Activated CD8-positive, alpha-beta T cell treated with anti-CD3 and anti-CD28 coated beads for 36 hours (primary cell): ENCODE data around the gene MLN. TPM values are rescaled to one million over a fixed set of nuclear protein-coding genes. Genes with fewer than 3 reads are reported as not detected.

ENCODE experiments used
- ATAC-seq: fragments of 200-7000 bp; cut with Tn5 transposase; one replicate; pipeline ENCODE4 v1.10.0; 2021; ENCODE audit warnings: mild to moderate bottlenecking, moderate library complexity
- CTCF ChIA-PET: fragments of 350-600 bp; sonication (Branson Sonifier 250); formaldehyde crosslinking; loops from one replicate; lab custom pipeline; 2021; ENCODE audit warnings: antibody characterized with exemption; lab: Charles Lee
- POLR2A ChIA-PET: fragments of 350-600 bp; sonication (Branson Sonifier 250); formaldehyde crosslinking; loops from one replicate; lab custom pipeline; 2021; ENCODE audit warnings: antibody characterized with exemption; lab: Charles Lee
- DNase-seq: peaks from one replicate; pipeline ENCODE4 v3.0.0-alpha.2; 2020
- H3K27ac Mint-ChIP-seq: one replicate; pipeline ENCODE4 v1.8.0; 2021; ENCODE audit warnings: mild to moderate bottlenecking, mixed read lengths
- H3K27me3 Mint-ChIP-seq: one replicate; pipeline ENCODE4 v1.8.0; 2021; ENCODE audit warnings: mixed read lengths
- H3K36me3 Mint-ChIP-seq: one replicate; pipeline ENCODE4 v1.8.0; 2021; ENCODE audit warnings: low read depth, mixed read lengths
- H3K4me1 Mint-ChIP-seq: one replicate; pipeline ENCODE4 v1.8.0; 2021; ENCODE audit warnings: low read depth, mixed read lengths
- H3K4me3 Mint-ChIP-seq: one replicate; pipeline ENCODE4 v1.8.0; 2021; ENCODE audit warnings: mild to moderate bottlenecking, moderate library complexity, mixed read lengths
- H3K9me3 Mint-ChIP-seq: one replicate; pipeline ENCODE4 v1.8.0; 2021; ENCODE audit warnings: mixed read lengths
- CTCF ChIP-seq: fragments of 200-600 bp; IDR thresholded peaks from one replicate; pipeline ENCODE4 v1.8.0; 2022; ENCODE audit warnings: antibody characterized with exemption, mild to moderate bottlenecking
- intact Hi-C: fragments of 100-400 bp; cut with micrococcal nuclease; formaldehyde crosslinking; loops from one replicate; pipeline ENCODE4 v1.10.0; 2022
- total RNA-seq, 2 experiments: library from RNA; stranded (reverse); gene quantifications; one replicate each; pipeline ENCODE4 v1.2.3, GENCODE V29; 2021

The MLN gene
- total RNA-seq, 2 experiments from 2014 or later = not detected

GRCh38 chr6:33763483-33763882, 40.3 kb downstream of the MLN start:
- intact Hi-C loops = no loop called here
- POLR2A ChIA-PET = no interaction called here
- no peak for TF ChIP-seq CTCF

GRCh38 chr6:33762713-33763112, 41.1 kb downstream of the MLN start:
- Mint-ChIP-seq H3K9me3 (no peaks in the 10 kb centered on the region), H3K27me3 (peaks cover 4% of the 10 kb centered on the region), H3K4me3 (no peak overlapping the region), H3K4me1 (peaks cover 5% of the 10 kb centered on the region), H3K36me3 (no peaks in the 10 kb centered on the region), H3K27ac (no peak overlapping the region)
- no peak for TF ChIP-seq CTCF
- no peak for ATAC-seq
- intact Hi-C loops = no loop called here
- CTCF ChIA-PET = interaction anchor here (1.4 to 3.8 kb wide), 4 partner anchors 19 to 265 kb away, joined by 3 to 26 read pairs (median 7); partner anchors contain the start of gene UQCC2
- DNase-seq = no peak
- POLR2A ChIA-PET = no interaction called here

More at GRCh38 chr6:33763483-33763882, 40.3 kb downstream of the MLN start:
- Mint-ChIP-seq H3K4me3 (no peak overlapping the region), H3K36me3 (no peaks in the 10 kb centered on the region), H3K4me1 (peaks cover 6% of the 10 kb centered on the region), H3K27ac (no peak overlapping the region), H3K9me3 (no peaks in the 10 kb centered on the region), H3K27me3 (peaks cover 9% of the 10 kb centered on the region)
- CTCF ChIA-PET = interaction anchor here (1.0 to 3.8 kb wide), 4 partner anchors 10 to 264 kb away, joined by 3 to 26 read pairs (median 4); partner anchors contain the start of gene UQCC2
- DNase-seq = no peak
- ATAC-seq = no peak

- peaks cover 5% of the 10 kb centered on the region for H3K4me1 Mint-ChIP-seq
- H3K36me3 Mint-ChIP-seq = no peaks in the 10 kb centered on the region
- H3K4me3 Mint-ChIP-seq = no peak overlapping the region
- peak; percentile 56 for TF ChIP-seq CTCF
- CTCF ChIA-PET = interaction anchor here (0.7 to 3.9 kb wide), 6 partner anchors 9 to 266 kb away, joined by 3 to 28 read pairs (median 7); partner anchors contain the start of gene UQCC2
- intact Hi-C loops = no loop called here
- peaks cover 4% of the 10 kb centered on the region for H3K27me3 Mint-ChIP-seq
- peak; percentile 68 for DNase-seq
- peak; percentile 87 for ATAC-seq
- POLR2A ChIA-PET = no interaction called here
- H3K27ac Mint-ChIP-seq = no peak overlapping the region
- no peaks in the 10 kb centered on the region for H3K9me3 Mint-ChIP-seq
Measured at GRCh38 chr6:33761922-33762629, 41.7 kb downstream of the MLN start.

- Mint-ChIP-seq H3K4me3 (no peak overlapping the region), H3K9me3 (no peaks in the 10 kb centered on the region), H3K27ac (no peak overlapping the region), H3K36me3 (no peaks in the 10 kb centered on the region), H3K4me1 (peaks cover 5% of the 10 kb centered on the region), H3K27me3 (peaks cover 3% of the 10 kb centered on the region)
- intact Hi-C loops = no loop called here
- ChIA-PET CTCF (interaction anchor here (0.7 to 3.9 kb wide), 8 partner anchors 9 to 394 kb away, joined by 3 to 28 read pairs (median 6); partner anchors contain the start of gene UQCC2), POLR2A (no interaction called here)
- DNase-seq = no peak
- ATAC-seq = no peak
- TF ChIP-seq CTCF = no peak
Measured at GRCh38 chr6:33761581-33761921, 42.3 kb downstream of the MLN start.

- H3K27ac Mint-ChIP-seq = no peak overlapping the region
- ChIA-PET CTCF (interaction anchor here (1.3 to 3.9 kb wide), 5 partner anchors 11 to 395 kb away, joined by 3 to 28 read pairs (median 9); partner anchors contain the start of gene UQCC2), POLR2A (no interaction called here)
- H3K9me3 Mint-ChIP-seq = no peaks in the 10 kb centered on the region
- H3K4me3 Mint-ChIP-seq = no peak overlapping the region
- H3K36me3 Mint-ChIP-seq = no peaks in the 10 kb centered on the region
- TF ChIP-seq CTCF = no peak
- no peak for ATAC-seq
- intact Hi-C loops = no loop called here
- no peaks in the 10 kb centered on the region for H3K27me3 Mint-ChIP-seq
- DNase-seq = no peak
- peaks cover 5% of the 10 kb centered on the region for H3K4me1 Mint-ChIP-seq
Measured at GRCh38 chr6:33759887-33760629, 43.7 kb downstream of the MLN start.
